Suppressor macrophage treated with lipopolysaccharide for 4 hours (primary cell): Measurements from ENCODE around the gene TPSB2.
"Not testable (repeated sequence)": the region's sequence is repeated elsewhere in the genome, so short reads cannot be mapped to it uniquely, and the experiment has no call there.

ENCODE experiments used
- DNase-seq: peaks from one replicate; pipeline ENCODE4 v3.0.0-alpha.2; 2020

The TPSB2 gene

GRCh38 chr16:1199347-1200013, 30.5 kb downstream of the TPSB2 start:
- DNase-seq, result no peak

- not testable (repeated sequence) for DNase-seq
These were observed 31.2 kb downstream of the TPSB2 start for GRCh38 chr16:1198671-1199346.

GRCh38 chr16:1198194-1198593, 31.8 kb downstream of the TPSB2 start:
- DNase-seq, result no peak

GRCh38 chr16:1197237-1197866, 32.6 kb downstream of the TPSB2 start:
- DNase-seq, result no peak

- DNase-seq, result no peak
These were observed 33.5 kb downstream of the TPSB2 start for GRCh38 chr16:1196494-1196893.

- DNase-seq, result no peak
These were observed 34.7 kb downstream of the TPSB2 start for GRCh38 chr16:1195393-1195666.

GRCh38 chr16:1194665-1195392, 35.2 kb downstream of the TPSB2 start:
- peak; percentile 3 for DNase-seq

GRCh38 chr16:1193825-1194581, 36.0 kb downstream of the TPSB2 start:
- no peak for DNase-seq

GRCh38 chr16:1193143-1193824, 36.7 kb downstream of the TPSB2 start:
- no peak for DNase-seq

- DNase-seq, result no peak
These were observed 37.5 kb downstream of the TPSB2 start for GRCh38 chr16:1192384-1193073.

GRCh38 chr16:1190789-1191188, 39.2 kb downstream of the TPSB2 start:
- not testable (repeated sequence) for DNase-seq

- DNase-seq, result no peak
These were observed 40.5 kb downstream of the TPSB2 start for GRCh38 chr16:1189455-1189854.

- peak; percentile 44 for DNase-seq
These were observed 41.4 kb downstream of the TPSB2 start for GRCh38 chr16:1188432-1189189.

- not testable (repeated sequence) for DNase-seq
These were observed 44.4 kb downstream of the TPSB2 start for GRCh38 chr16:1185460-1186207.

GRCh38 chr16:1184980-1185379, 45.0 kb downstream of the TPSB2 start:
- DNase-seq, result no peak

GRCh38 chr16:1184156-1184868, 45.7 kb downstream of the TPSB2 start:
- DNase-seq, result no peak

GRCh38 chr16:1182950-1183907, 46.8 kb downstream of the TPSB2 start:
- DNase-seq, result peak; percentile 5

- DNase-seq, result no peak
These were observed 47.7 kb downstream of the TPSB2 start for GRCh38 chr16:1182316-1182671.
